ENCODE results near the gene NRG2. TPM values are rescaled to one million over a fixed set of nuclear protein-coding genes. Genes with fewer than 3 reads are reported as not detected.

The NRG2 gene
- total and polyA plus RNA-seq, 2 of the 4 experiments (the other 2 are of a cell fraction) = 0.18 TPM; not detected in 1

DNA sequence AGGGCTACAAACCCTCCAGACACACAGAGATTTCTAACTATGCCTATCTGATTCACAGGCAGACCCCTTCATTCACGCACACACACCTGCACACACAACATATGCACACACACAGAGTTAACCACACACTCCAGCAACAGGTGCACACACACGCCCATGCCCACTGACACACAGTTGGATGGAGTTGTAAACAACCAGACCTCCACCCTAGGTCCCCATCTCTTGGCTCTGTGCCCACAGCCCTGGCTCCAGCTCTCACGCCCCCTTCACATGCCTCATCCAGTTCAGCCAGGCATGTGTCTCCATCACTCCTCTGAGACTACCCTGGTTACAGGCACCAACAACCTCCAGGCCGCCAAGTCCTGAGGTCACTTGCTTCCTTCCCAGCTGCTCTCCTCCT is 186.4 kb downstream of the NRG2 start:
- POLR2A ChIA-PET (ENCODE audit: unreplicated experiment) = no interaction called here
- CTCF ChIA-PET = no interaction called here

More for the DNA sequence above, 186.4 kb downstream of the NRG2 start:
- 0 out of 2 replicates have a peak, but pooled peaks cover 4% of the 10 kb centered on the region for H3K9me1 ChIP-seq (ENCODE audit: insufficient read depth, low read length)
- peaks cover 69% of the 10 kb centered on the region for H3K27me3 ChIP-seq (ENCODE audit: control insufficient read depth, insufficient read depth, low read length)
- H3K9ac ChIP-seq (ENCODE audit: low read depth, low read length) = no peak overlapping the region
- no peaks in the 10 kb centered on the region for H3K9me3 ChIP-seq (ENCODE audit: control insufficient read depth, insufficient read depth, low read length)
- H2BK15ac ChIP-seq (ENCODE audit: low read depth, low read length) = no peak overlapping the region
- H3K79me1 ChIP-seq (ENCODE audit: low read depth in 1 of 2, low read length in 2 of 2) = no peaks in the 10 kb centered on the region
- H2BK20ac ChIP-seq (ENCODE audit: low read depth, low read length) = no peak overlapping the region
- H4K20me1 ChIP-seq (ENCODE audit: insufficient read depth, low read length) = no peaks in the 10 kb centered on the region
- ATAC-seq (ENCODE audit: low read depth) (no peak), DNase-seq (no peak)
- no peaks in the 10 kb centered on the region for H3K4me1 ChIP-seq (ENCODE audit: control insufficient read depth, insufficient read depth, low read length)
- no peak overlapping the region for H2BK5ac ChIP-seq (ENCODE audit: low read depth, low read length, poor library complexity, severe bottlenecking)
- H2AFZ ChIP-seq (replicated peaks; ENCODE audit: low read length, poor library complexity) = no peak overlapping the region
- intact Hi-C loops (cut with micrococcal nuclease) (no loop called here), dilution Hi-C loops (cut with HindIII; ENCODE audit: low sequenced_read_pairs, unreplicated experiment) (no loop called here), in situ Hi-C loops (cut with MboI; ENCODE audit: low sequenced_read_pairs) (no loop called here)
- no peak overlapping the region for H3K23ac ChIP-seq (ENCODE audit: low read depth, low read length)
- H3K14ac ChIP-seq (replicated peaks; ENCODE audit: low read depth, low read length) = no peak overlapping the region
- no peak overlapping the region for H3K4me3 ChIP-seq (ENCODE audit: insufficient read depth, low read depth, low read length)
- no peak overlapping the region for H2AK9ac ChIP-seq (replicated peaks; ENCODE audit: low read depth, low read length, poor library complexity)
- H2AK5ac ChIP-seq (ENCODE audit: low read depth, low read length) = no peak overlapping the region
- TF ChIP-seq USF2 (IDR thresholded peaks at IDR 0.05; ENCODE audit: low read depth, low read length) (no peak), CEBPB (IDR thresholded peaks at IDR 0.05; ENCODE audit: low read depth, low read length) (no peak), MAFK (IDR thresholded peaks at IDR 0.05; ENCODE audit: low read depth, low read length) (no peak), NFE2L2 (IDR thresholded peaks at IDR 0.05; ENCODE audit: low read depth, low read length) (no peak)
- no peak overlapping the region for H3K27ac ChIP-seq (ENCODE audit: insufficient read depth, low read length)
- H3K18ac ChIP-seq (ENCODE audit: low read depth, low read length) = no peak overlapping the region
- H2BK120ac ChIP-seq (ENCODE audit: low read depth, low read length) = no peak overlapping the region
- H4K5ac ChIP-seq (ENCODE audit: low read depth, low read length) = no peak overlapping the region
- H3K4me2 ChIP-seq (ENCODE audit: low read depth, low read length) = no peak overlapping the region
- H3K56ac ChIP-seq (ENCODE audit: extremely low read depth, insufficient read depth, low read length) = no peak overlapping the region
- H3K4ac ChIP-seq (ENCODE audit: low read depth, low read length) = no peak overlapping the region
- 48% methylated on average over 3 of the region's 4 CpGs; no CpG with 5 or more reads in 1 of the 2 experiments for WGBS, 2 experiments (ENCODE audit: extremely low coverage in 2 of 2, insufficient read length in 1 of 2)
- no peak overlapping the region for H4K91ac ChIP-seq (ENCODE audit: insufficient read depth, low read depth, low read length)
- H3K36me3 ChIP-seq (ENCODE audit: control insufficient read depth, insufficient read depth, low read length) = no peaks in the 10 kb centered on the region
- BruUV-seq (replicated peaks) = no TSS peak
- H4K8ac ChIP-seq (ENCODE audit: low read depth in 2 of 2, low read length in 2 of 2) = no peak overlapping the region

All from IMR-90 (cell line).